Stimulated activated CD8-positive, alpha-beta memory T cell treated with anti-CD3 and anti-CD28 coated beads, Interleukin-7, amount 100 ng/mL, for 48 hours (primary cell): ENCODE data around the gene RIPK3.

Experiments used
- DNase-seq, 2 donors: peaks; one replicate each; pipeline ENCODE4 v3.0.0-alpha.2; 2020; ENCODE audit warnings: low read depth in 1 of 2; ENCODE audit errors: extremely low read depth in 1 of 2

Gene RIPK3

GRCh38 chr14:24308342-24309124 lies 31.3 kb downstream of the RIPK3 start:
- no peak for DNase-seq

DNA sequence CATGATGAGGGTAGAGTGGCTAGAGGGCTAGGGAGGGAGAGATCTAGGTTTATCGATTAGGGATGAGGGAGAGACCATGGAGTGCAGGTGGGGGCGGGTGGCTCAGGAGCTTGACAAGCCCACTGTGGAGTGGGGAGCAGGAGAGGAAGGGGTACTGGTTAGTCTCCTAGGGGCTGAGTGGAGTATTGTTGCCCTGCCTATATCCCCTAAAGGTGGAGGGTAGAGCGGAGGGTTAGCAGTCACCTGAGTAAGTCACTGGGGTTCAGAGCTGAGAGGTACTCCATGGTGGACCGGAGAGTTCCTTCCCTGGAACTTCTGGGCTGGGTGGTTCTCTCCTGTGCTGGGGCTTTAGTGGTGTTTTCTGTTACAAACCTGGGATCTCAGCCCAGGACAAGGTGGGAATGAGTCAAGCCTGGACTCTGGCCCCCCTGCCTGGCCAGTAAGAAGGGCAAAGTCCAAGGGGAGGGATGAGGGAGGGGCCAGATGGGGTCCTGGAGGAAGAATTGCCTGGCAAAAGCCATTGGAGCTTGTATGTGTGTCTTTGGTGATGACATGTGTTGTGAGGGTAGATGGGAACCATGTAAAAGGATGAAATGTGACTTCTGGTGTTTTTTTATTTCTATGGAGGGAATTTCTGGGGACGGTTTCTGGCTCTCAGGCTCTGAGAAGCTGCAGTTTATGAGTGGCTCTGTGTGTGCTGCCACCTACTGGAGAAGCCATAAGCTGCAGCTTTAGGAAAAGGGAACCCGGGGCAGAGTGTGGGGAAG lies 32.0 kb downstream of the RIPK3 start, which contains the start of gene CIDEB:
Gene CIDEB, minus strand, starts transcription at position 403 of the 767 bp plus-strand sequence. Its CDS starts 119 bp downstream, at position 284.
- no peak for DNase-seq

GRCh38 chr14:24307156-24307574 lies 32.6 kb downstream of the RIPK3 start:
- no peak for DNase-seq

DNA sequence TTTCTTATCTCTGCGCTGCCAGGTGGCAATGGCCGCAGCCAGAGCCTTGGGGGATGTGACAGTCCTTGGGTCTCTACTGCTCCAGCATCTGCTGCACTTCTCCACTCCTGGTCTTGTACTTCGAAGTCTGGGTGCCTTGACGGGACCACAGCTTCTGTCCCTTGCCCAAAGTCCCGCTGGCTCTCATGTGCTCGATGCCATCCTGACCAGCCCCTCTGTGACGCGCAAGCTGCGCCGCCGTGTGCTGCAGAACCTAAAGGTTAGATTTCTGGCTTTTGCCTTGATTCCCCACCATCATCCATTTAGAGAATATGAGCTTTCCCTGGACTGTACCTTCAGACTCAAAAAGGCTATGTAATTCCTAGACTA lies 35.8 kb downstream of the RIPK3 start:
- DNase-seq: no peak

- DNase-seq: no peak
Observed at GRCh38 chr14:24300326-24300980, 39.3 kb downstream of the RIPK3 start.

DNA sequence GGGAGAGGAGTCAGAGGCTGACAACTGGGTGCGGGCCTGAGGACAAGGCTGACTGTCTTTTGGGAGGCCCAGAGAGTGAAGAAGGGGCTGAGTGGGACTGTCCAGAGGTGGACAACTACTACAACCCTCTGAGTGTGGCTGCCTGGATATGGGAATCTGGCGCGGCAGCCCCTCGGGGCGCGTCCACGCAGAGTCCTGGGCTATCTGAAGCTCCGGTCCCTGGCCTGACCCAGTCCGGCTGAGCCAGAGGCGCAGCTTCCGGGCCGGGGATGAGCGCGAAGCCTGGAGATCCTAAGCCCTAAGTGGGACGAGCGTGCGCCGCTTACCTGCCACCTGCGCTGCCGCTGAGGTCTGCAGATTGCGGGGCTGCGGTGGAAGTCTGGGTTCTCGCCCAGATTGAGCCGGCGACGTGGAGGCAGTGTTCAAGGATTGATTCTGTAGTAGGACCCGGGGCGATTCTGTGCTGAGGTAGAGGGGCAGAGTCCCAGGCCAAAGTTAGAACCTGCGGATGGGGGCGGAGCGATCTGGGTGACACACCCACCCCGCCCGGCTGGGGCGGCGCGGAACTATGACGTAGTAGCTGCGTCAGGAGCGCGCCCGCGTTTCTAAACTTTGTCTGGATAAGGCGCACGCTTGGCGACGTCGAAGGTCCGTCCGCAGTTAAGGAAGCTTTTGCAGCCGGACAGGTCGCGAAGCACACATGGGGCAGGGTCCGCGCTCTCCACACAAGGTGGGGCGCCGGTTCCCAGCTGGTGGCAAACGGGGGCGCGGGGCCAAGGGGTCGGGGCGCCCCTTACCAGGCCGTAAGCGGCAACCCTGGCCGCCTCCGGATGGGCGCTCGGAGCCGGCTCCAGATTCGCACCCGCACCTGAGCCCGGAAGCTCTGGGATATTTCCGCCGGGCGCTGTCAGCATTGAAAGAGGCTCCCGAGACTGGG lies 40.3 kb downstream of the RIPK3 start, which contains the start of the genes DHRS1 and NOP9:
Gene DHRS1, minus strand, starts transcription at position 526 of the 937 bp plus-strand sequence. CDS start 674 bp downstream, outside the sequence.
Gene NOP9, plus strand, starts transcription at position 596 of the 937 bp plus-strand sequence. Its CDS starts 105 bp downstream, at position 701.
- peak; percentile 75 to 79 for DNase-seq

DNA sequence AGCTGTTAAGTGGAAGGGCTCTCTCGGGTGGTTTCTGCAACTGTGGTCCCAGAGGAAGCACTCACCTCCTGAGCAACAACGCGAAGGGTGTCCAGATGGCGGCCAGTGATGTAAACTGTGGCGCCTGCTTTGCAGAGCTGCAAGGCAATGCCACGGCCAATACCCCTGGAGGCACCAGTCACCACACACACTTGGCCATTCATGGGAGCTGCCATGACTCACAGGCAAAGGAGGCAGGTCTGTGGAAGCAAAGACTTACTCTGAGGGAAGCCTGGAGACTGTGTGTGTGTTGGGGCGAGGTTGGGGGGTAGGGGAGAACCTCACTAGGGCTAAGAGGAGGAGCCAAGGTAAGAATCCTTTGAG lies 40.9 kb downstream of the RIPK3 start:
- DNase-seq: no peak

GRCh38 chr14:24297190-24297964 lies 42.4 kb downstream of the RIPK3 start:
- DNase-seq: no peak

DNA sequence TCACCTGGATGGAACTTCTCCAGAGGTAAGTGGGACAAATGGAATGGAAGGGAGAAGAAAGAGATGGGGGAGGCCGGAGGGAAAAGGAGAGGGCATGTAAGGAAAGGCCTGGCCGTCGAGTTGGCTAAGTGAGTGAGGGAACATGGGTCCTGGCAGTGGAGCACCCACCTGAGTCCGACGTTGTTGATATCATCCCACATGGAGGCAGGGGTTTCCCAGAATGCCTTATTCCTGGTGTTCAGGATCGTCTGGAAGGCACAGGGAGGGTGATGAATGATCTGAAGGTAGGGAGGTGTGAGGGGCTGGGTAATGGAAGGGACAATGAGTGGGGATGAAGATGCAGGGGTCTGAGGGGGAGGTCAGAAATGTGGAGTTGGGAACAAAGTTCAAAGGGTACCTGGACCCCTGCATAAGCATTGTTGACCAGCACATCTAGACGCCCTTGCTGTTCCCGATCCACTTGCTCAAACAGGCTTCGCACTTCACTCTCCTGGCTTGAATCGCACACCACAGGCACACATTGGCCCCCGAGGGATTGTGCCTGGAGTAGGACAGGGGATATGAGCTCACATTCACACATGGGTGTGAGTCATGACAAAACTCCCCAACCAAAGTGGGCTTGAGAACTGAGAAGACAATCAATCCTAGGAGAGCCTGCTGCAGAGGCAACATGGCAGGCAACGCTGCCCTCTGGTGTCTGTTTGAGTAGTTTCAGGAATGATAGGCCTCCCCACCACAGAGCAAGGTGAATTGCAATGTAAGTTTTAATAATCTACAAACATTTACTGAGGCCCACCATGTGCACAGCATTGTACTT lies 43.2 kb downstream of the RIPK3 start:
- DNase-seq: peak; percentile 37 to 63

- no peak for DNase-seq
Observed at GRCh38 chr14:24293525-24293924, 46.3 kb downstream of the RIPK3 start.

GRCh38 chr14:24292118-24292807 lies 47.5 kb downstream of the RIPK3 start:
- no peak for DNase-seq

DNA sequence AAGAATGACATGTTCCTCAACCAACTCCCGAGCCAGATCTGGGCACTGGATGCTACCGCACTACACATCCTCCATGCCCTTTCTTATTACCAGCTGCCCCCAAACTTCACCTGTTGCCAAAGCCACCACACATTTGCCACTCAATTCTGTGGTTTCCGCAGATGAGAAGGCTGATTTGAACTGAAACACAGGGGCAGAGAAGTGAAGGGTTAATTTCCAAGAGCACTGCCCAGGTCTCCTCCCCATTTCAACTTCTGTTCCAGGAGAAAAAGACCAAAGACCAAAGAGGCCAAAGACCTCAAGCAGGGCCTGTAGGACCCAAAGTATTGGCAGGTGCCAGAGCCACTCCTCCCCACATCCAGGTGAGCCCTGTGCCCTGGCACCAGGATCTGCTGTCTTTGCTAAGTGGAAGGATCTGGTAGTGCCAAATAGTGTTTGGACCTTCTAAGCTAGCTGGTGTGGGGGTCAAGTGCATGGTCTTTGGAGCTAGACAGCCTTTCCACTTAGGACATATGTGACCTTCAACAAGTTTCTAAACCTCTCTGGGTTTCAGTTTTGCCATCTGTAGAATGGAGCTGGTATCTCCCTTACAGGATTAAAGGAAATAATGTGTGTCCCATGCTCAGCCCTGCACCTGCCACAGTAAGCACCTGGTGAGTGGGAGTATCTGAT lies 48.2 kb downstream of the RIPK3 start:
- no peak for DNase-seq

GRCh38 chr14:24290746-24291145 lies 49.0 kb downstream of the RIPK3 start:
- DNase-seq: no peak

GRCh38 chr14:24289649-24290280 lies 50.0 kb downstream of the RIPK3 start:
- DNase-seq: peak in 1 of 2 donors; percentile 82

DNA sequence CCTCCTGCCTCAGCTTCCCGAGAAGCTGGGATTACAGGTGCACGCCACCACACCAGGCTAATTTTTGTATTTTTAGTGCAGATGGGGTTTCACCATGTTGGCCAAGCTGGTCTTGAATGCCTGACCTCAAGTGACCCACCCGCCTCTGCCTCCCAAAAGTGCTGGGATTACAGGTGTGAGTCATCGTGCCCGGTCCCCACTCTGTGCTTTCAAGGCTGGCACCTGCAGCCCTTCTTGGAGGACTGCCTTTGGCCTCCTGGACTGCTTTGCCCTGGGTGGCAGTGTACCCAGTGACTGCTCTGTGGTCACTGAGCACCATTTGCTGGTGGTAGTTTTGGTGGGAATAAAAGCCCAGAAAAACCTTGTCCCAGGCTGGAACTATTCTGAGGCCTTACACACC lies 52.8 kb downstream of the RIPK3 start:
- DNase-seq: no peak
